GM19025 (cell line): ENCODE results near the gene SHISA8.

Experiments
- ATAC-seq: cut with Tn5 transposase; IDR thresholded peaks from one replicate; pipeline ENCODE4 v1.9.1; 2021; ENCODE audit warnings: mild to moderate bottlenecking, low read depth, moderate library complexity; ENCODE audit not compliant: unreplicated experiment

Gene SHISA8

GRCh38 chr22:41915786-41916493 is 1.1 kb upstream of the SHISA8 start:
- no peak for ATAC-seq

- ATAC-seq: no peak
These were observed 251 bp downstream of the SHISA8 start for GRCh38 chr22:41914611-41915034.

GRCh38 chr22:41913842-41914534 is 886 bp downstream of the SHISA8 start:
- ATAC-seq: no peak

GRCh38 chr22:41913040-41913719 is 1.7 kb downstream of the SHISA8 start:
- ATAC-seq: no peak

- ATAC-seq: no peak
These were observed 2.4 kb downstream of the SHISA8 start for GRCh38 chr22:41912338-41913039.

DNA sequence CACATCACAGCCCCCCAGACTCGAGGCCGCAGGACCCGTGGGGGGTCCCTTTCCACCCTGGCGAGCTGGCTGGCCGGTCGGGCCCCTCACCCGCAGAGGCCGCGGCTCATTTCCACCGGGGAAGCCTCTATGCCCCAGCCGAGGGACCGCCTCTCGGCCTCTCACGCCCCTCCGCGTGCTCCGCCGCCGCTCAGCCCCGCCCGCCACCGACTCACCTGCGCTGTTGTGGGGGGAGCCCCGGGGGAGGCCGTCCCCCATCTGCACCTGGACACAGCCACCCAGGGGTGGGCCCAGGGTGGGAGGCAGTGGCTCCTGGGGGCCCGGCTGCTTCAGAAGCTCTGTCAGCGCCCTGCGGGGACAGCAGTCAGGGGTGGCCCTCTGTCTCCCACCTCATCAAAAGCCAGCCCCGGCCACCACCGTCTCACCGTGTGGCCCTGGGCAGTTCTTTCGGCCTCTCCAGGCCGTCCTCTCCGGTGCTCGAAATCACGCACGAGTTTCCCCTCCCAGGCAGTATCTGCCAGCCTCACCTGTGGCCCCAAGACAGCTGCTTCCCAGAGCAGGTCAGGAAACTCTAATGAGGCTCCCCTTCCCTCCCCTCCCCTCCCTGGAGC is 3.8 kb downstream of the SHISA8 start:
- no peak for ATAC-seq

GRCh38 chr22:41910050-41911000 is 4.5 kb downstream of the SHISA8 start:
- ATAC-seq: no peak

DNA sequence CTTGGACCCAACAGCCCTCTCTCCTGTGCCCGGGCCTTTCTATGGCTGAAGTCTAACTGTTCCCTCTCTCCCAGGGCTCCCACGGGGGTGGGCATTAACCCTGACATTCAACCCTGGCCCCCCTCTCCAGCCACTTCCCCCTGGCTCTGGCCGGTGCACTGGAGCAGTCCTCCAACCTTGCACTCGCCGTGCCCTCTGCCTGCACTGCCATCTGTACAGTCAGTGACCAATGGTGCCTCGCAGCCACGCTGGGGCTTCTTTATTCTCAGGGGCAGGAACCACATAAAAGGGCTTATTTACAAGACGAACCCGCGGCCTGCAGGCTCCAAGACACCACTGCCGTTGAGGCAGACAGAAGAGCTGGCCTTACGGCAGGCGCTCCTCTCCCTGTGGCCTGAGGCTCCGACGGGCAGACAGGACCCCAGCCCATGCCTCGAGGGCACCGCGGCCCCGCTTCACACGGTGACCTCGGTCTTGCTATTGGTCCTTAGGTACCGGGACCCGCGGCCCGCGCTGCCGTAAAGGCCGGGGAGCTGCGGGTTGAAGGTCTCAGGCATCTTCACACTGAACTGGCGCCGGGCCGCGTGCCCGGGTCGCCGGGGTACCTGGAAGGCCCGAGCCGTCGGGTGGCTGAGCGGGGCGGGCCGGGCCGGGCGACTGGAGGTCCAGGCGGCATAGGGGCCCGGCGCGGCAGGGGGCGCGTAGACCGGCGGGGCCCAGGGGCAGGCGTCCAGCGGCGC is 5.4 kb downstream of the SHISA8 start:
- ATAC-seq: no peak

DNA sequence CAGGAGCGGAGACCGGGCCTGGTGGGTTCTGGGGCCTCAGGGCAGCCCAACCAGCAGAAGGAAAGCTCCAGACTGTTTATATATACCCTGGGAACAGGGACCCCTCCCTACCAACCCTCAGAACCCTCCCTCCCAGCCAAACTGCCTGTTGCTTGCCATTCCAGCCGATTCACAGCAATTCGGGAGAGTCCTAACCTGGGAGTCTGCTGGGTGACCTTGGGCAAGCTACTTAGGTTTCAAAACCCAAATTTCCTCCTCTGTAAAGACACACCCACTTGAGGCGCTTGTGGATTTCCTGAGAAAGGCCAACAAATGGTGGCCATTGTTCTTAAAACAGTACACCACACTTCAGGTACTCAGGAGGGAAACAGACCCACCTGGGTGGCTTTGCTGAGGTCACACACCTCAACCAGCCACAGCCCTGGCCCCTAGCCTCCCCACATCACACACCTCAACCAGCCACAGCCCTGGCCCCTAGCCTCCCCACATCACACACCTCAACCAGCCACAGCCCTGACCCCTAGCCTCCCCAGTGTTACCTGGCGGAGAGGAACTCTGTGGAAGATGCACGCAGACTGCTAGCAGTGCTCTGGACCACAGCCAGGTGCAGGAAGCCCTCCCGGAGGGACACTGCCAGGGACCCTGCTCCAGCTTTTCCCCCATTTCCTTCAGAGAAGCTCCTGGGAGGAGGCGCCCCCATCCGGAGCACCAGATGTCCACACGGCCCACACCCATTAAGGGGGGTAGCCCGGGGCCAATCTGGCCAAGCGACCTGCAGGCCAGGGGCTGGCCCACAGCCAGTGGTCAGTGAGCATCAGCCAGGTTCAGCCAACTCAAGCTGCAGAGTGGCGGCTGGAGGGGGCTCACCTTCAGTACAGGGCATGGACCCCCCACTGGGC is 6.2 kb downstream of the SHISA8 start:
- ATAC-seq: no peak

GRCh38 chr22:41907436-41908401 is 7.2 kb downstream of the SHISA8 start:
- no peak for ATAC-seq

- no peak for ATAC-seq
These were observed 8.1 kb downstream of the SHISA8 start for GRCh38 chr22:41906822-41907221.

DNA sequence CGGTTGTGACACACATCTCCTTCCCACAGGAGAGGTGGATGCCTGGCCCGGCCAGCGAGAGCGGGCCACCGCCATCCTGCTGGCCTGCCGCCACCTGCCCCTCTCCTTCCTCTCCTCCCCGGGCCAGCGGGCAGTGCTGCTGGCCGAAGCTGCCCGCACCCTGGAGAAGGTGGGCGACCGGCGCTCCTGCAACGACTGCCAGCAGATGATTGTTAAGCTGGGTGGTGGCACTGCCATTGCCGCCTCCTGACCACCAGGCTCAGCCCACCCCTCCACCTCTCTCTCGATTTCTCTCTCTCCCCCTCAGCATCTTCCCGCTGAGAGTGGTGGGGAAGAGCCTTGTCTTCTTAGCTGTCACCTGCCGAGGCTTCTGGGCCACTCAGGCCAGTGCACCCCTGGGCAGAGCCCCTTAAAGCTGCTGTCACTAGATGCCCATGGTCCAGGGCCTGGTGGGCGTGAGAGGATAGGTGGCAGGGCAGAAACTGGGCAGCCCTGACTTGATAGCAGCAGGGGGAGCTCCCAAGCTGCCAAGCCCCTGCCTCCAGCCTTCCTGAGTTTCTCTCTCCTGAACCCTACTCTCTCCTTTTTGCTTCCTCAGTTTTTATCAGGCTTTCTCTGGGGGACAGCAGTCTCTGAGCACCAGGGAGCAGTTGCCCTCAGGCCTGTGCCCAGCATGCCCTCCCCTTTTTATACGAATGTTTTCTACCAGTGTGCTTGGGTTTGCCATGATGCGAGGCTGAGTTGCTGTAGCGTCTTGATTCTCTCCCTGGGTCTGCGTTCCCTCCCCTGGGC is 9.3 kb downstream of the SHISA8 start:
- no peak for ATAC-seq

DNA sequence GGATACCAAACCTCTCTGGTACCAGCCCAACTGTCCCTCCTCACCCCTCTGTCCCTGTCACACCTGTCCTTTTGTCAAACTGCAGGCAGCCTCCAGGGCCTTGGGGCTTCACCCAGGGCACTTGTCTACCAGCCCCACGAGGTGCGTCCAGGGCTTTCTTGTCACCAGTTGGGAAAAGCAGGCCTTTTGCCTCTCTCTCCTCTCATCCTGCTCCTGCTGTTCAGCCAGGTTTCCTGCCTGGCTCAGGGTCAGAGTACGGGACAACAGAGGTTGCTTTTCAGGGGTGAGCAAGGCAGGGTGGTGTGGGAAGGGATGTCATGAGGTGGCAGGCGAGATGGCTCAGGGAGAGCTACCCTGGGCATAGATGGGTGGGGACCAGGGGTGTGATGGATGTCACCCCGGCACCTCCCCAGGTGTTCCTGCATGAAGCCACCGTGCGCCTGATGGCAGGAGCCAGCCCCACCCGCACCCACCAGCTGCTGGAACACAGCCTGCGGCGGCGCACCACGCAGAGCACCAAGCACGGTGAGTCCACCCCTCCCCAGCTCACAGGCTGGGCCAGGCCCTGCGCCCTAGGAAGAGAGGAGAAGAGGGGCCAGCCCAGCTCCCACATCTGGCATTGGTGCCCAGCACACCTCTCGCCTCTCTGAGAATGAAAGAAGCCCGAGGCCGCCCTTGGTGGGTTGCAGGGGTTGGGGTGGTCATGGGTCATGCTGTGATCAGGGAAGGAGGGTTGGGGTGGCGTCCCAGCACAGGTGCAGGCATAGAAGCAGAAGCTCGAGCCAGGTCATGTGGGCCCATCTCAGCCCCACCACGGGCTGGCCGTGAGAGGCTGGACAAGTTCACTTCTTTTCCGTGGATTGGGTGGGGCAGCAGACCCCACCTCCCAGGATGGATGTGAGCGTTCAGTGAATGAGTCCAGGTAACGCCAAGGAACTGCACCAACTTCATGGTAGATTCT is 10.1 kb downstream of the SHISA8 start:
- ATAC-seq: no peak

DNA sequence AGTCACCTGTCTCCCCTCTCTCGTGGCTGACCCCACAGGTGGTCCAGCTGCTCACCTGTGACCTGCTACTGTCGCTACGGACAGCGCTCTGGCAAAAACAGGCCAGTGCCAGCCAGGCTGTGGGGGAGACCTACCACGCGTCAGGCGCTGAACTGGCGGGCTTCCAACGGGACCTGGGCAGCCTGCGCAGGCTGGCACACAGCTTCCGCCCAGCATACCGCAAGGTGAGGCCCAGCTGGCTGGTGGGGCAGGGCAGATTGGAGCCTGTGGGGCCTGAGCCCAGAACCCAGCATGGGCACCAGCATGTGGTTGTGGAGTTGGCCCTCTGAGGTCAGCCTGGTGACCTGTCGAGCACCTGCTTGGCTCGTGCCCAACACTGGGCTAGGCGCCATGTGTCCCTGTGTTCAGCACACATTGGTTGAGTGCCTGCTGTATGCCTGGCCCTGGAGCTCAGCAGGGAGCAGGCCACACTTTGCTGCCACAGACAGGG is 11.9 kb downstream of the SHISA8 start:
- ATAC-seq: no peak

- no peak for ATAC-seq
These were observed 12.9 kb downstream of the SHISA8 start for GRCh38 chr22:41902016-41902415.
